ENCODE data around the gene CPN2.

The CPN2 gene

DNA sequence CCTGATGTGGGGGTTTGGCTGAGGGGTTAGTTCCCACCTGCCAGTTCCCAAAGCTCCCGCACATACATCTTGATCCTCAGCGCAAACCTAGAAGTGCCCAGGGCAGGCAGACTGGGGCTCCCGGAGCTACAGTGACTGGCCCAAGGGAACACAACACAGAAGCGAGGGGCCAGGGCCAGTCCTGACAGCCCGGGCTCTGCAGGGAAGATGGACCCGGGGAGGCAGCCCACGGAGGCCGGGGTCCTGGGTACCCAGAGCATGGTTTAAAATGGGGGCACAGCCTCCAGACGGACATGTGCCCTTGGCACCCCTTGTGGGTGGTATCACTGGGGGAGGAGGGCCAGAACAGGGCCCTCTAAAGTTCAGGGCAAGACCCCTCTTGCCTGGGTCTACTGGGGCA, 5.1 kb downstream of the CPN2 start:
- ChIA-PET POLR2A (no interaction called here), CTCF (no interaction called here)
- no peak for TF ChIP-seq ELF4 (IDR thresholded peaks at IDR 0.05)
- TF ChIP-seq TARDBP (IDR thresholded peaks at IDR 0.05) = no peak
- TF ChIP-seq SP1 (IDR thresholded peaks at IDR 0.05) = no peak
- no peak for TF ChIP-seq ARNT (IDR thresholded peaks at IDR 0.05)
- no peak for TF ChIP-seq FOXM1 (IDR thresholded peaks at IDR 0.05; ENCODE audit: borderline replicate concordance)
- no peak for TF ChIP-seq ZNF384 (IDR thresholded peaks at IDR 0.05)
- TF ChIP-seq, protein P1, sequence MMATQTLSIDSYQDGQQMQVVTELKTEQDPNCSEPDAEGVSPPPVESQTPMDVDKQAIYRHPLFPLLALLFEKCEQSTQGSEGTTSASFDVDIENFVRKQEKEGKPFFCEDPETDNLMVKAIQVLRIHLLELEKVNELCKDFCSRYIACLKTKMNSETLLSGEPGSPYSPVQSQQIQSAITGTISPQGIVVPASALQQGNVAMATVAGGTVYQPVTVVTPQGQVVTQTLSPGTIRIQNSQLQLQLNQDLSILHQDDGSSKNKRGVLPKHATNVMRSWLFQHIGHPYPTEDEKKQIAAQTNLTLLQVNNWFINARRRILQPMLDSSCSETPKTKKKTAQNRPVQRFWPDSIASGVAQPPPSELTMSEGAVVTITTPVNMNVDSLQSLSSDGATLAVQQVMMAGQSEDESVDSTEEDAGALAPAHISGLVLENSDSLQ (IDR thresholded peaks at IDR 0.05) = no peak
- TF ChIP-seq FOXK2 (IDR thresholded peaks at IDR 0.05) = no peak
- no peak for TF ChIP-seq BHLHE40 (IDR thresholded peaks at IDR 0.05; ENCODE audit: borderline replicate concordance)
- TF ChIP-seq HDGF (IDR thresholded peaks at IDR 0.05; ENCODE audit: borderline replicate concordance) = no peak
- no peak for DNase-seq (ENCODE audit: extremely low spot score)

DNA sequence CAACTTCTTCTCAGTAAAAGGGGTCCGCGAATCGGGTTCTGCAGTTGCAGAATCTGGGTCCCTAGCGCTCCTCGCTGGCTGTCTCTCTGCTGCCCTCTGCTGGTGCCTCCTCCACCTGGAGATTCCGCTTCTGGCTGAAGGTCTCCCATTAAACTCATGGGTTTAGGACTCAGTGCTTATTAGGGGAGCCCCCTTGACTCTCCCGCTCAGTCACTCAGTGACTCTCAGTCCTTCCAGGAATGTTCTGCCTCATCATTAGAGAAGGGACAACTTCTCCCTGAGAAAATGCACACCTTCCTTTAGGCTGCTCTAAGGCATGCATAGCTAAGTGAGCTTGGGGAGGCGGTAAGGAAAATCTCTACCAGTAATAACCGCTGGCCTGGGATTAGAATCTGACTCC, 7.1 kb downstream of the CPN2 start:
- TF ChIP-seq FOXM1 (IDR thresholded peaks at IDR 0.05; ENCODE audit: borderline replicate concordance) (no peak), TARDBP (IDR thresholded peaks at IDR 0.05) (no peak), HDGF (IDR thresholded peaks at IDR 0.05; ENCODE audit: borderline replicate concordance) (no peak), CTBP1 (IDR thresholded peaks at IDR 0.05; ENCODE audit: borderline replicate concordance) (no peak), FOXA1 (IDR thresholded peaks at IDR 0.05) (no peak), L3MBTL2 (conservative IDR thresholded peaks at IDR 0.05) (no peak), ARNT (IDR thresholded peaks at IDR 0.05) (no peak)
- TF ChIP-seq, protein P1 (IDR thresholded peaks at IDR 0.05) = no peak
- CTCF ChIA-PET = interaction anchor here (0.6 to 1.4 kb wide), 6 partner anchors 15 to 320 kb away, joined by 3 to 11 read pairs (median 3); no protein-coding TSS in a partner anchor
- DNase-seq (ENCODE audit: extremely low spot score) = peak; percentile 70
- POLR2A ChIA-PET = no interaction called here

DNA sequence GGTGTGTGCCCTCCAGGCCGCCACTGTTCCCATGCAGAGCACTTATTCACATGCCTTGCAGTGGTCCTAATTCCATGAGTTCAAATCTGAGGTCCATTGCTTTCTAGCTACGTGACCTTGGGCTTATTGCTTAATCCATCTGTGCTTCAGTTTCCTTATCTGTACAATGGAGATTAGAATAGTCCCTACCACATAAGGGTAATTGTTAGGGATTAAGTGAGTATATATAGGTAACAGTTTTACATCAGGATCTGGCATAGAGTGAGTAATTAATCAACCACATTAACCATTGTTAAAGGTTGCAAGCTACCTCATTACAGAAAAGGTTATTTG, 7.6 kb downstream of the CPN2 start:
- CTCF ChIA-PET = interaction anchor here (0.6 to 1.4 kb wide), 5 partner anchors 14 to 564 kb away, joined by 3 to 11 read pairs (median 3); no protein-coding TSS in a partner anchor
- POLR2A ChIA-PET = no interaction called here
- DNase-seq (ENCODE audit: extremely low spot score) = no peak
- TF ChIP-seq ARNT (IDR thresholded peaks at IDR 0.05) = no peak
- no peak for TF ChIP-seq L3MBTL2 (conservative IDR thresholded peaks at IDR 0.05)
- TF ChIP-seq ZNF384 (IDR thresholded peaks at IDR 0.05) = no peak
- no peak for TF ChIP-seq HDGF (IDR thresholded peaks at IDR 0.05; ENCODE audit: borderline replicate concordance)
- no peak for TF ChIP-seq LEF1 (IDR thresholded peaks at IDR 0.05; ENCODE audit: borderline replicate concordance)
- TF ChIP-seq FOXA1 (IDR thresholded peaks at IDR 0.05) = no peak
- no peak for TF ChIP-seq FOXK2 (IDR thresholded peaks at IDR 0.05)

DNA sequence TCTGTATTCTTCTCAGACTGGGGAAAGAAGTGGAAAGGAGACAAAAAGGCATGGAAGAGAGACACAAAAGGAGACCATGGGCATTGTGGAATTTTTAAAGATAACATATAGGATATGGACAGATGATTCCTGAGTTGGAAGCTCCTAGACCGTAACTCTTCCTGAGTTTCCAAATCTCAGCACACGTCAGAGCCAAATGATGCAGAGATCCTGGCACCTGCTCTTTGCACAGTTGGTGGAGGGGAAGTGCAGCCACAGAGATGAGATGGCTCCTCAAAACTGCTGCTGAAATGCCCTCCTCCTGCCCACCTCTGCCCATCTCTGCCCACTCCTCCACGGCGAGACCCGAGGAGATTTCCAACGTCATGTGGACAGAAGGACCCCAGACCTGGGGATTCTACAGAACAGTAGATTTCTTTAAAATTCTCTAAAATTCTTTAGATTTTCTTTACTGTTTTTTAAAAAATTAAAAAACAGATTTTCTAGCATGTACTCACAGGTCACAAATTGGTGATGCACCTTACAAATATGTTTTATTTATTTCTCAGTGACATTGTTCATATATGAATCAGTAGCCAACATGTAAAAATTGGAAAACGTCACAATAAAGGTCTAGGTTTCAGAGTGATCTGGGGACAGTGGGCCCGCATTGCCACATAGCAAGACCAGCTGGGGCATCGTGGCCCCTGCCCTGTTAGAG, 8.1 kb downstream of the CPN2 start:
- POLR2A ChIA-PET = no interaction called here
- CTCF ChIA-PET = interaction anchor here (0.6 to 1.4 kb wide), 7 partner anchors 13 to 564 kb away, joined by 3 to 11 read pairs (median 3); no protein-coding TSS in a partner anchor
- DNase-seq (ENCODE audit: extremely low spot score) = no peak
- TF ChIP-seq SUZ12 (IDR thresholded peaks at IDR 0.05) (no peak), CTBP1 (IDR thresholded peaks at IDR 0.05; ENCODE audit: borderline replicate concordance) (no peak), FOXK2 (IDR thresholded peaks at IDR 0.05) (no peak), SP1 (IDR thresholded peaks at IDR 0.05) (no peak), FOXA1 (IDR thresholded peaks at IDR 0.05) (no peak), FOXM1 (IDR thresholded peaks at IDR 0.05; ENCODE audit: borderline replicate concordance) (no peak), ZNF384 (IDR thresholded peaks at IDR 0.05) (no peak), ELF4 (IDR thresholded peaks at IDR 0.05) (no peak), ARNT (IDR thresholded peaks at IDR 0.05) (no peak), TARDBP (IDR thresholded peaks at IDR 0.05) (no peak), HDGF (IDR thresholded peaks at IDR 0.05; ENCODE audit: borderline replicate concordance) (no peak), BHLHE40 (IDR thresholded peaks at IDR 0.05; ENCODE audit: borderline replicate concordance) (no peak)
- TF ChIP-seq, protein P1 (IDR thresholded peaks at IDR 0.05) = no peak

DNA sequence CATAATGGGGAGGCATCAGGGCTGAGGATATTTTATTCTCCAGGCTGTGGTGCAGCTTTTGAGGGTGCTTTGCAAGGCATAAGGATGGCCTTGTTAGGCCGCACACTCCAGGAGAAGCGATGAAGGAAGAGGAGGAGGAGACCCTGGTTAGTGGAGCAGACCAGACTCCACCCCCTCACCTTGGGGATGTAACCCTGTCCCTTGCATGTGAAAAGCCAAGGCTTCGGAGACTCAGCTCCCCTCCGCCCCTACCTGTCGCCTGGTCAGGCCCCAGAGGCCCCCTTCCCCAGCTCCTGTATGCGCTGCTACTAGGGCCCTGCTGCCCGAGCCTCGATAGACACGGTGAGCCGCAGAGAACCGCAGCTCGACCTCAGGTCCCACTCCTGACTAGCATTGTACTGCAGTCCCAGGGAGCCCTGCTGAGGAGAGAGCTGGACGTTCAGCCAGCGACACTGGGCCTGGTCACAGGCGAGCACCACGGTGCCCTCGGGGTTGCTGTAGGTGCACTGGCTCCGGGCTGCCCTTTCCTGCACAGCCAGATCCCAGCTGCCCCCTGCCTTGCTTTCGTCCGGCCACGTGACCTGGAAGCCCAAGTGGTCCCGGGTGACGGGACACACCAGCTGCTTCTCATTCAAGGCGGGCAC, 10.2 kb downstream of the CPN2 start:
- TF ChIP-seq SP1 (IDR thresholded peaks at IDR 0.05) (no peak), FOXA1 (IDR thresholded peaks at IDR 0.05) (no peak), NFRKB (IDR thresholded peaks at IDR 0.05) (no peak), FOXK2 (IDR thresholded peaks at IDR 0.05) (no peak), FOXM1 (IDR thresholded peaks at IDR 0.05; ENCODE audit: borderline replicate concordance) (no peak), CTBP1 (IDR thresholded peaks at IDR 0.05; ENCODE audit: borderline replicate concordance) (no peak), LEF1 (IDR thresholded peaks at IDR 0.05; ENCODE audit: borderline replicate concordance) (no peak), ELF4 (IDR thresholded peaks at IDR 0.05) (no peak), HDGF (IDR thresholded peaks at IDR 0.05; ENCODE audit: borderline replicate concordance) (no peak), SUZ12 (IDR thresholded peaks at IDR 0.05) (no peak), ZNF384 (IDR thresholded peaks at IDR 0.05) (no peak), L3MBTL2 (conservative IDR thresholded peaks at IDR 0.05) (no peak), ARNT (IDR thresholded peaks at IDR 0.05) (no peak), TARDBP (IDR thresholded peaks at IDR 0.05) (no peak), BHLHE40 (IDR thresholded peaks at IDR 0.05; ENCODE audit: borderline replicate concordance) (no peak)
- TF ChIP-seq, protein P1 (IDR thresholded peaks at IDR 0.05) = no peak
- DNase-seq (ENCODE audit: extremely low spot score) = no peak
- POLR2A ChIA-PET = no interaction called here
- CTCF ChIA-PET = interaction anchor here (0.6 to 1.6 kb wide), 2 partner anchors 10 to 14 kb away, joined by 3 to 5 read pairs; partner anchors contain the start of gene CPN2

Measured in HEK293T (cell line).